Measurements from ENCODE around the gene HUWE1.
"Not testable (repeated sequence)": the region's sequence is repeated elsewhere in the genome, so short reads cannot be mapped to it uniquely, and the experiment has no call there.

HUWE1 gene

GRCh38 chrX:53605004-53605403 is 81.5 kb downstream of the HUWE1 start:
- DNase-seq (ENCODE audit: low read depth), result no peak

GRCh38 chrX:53599781-53600396 is 86.6 kb downstream of the HUWE1 start:
- DNase-seq (ENCODE audit: low read depth), result no peak

GRCh38 chrX:53598169-53598568 is 88.3 kb downstream of the HUWE1 start:
- DNase-seq (ENCODE audit: low read depth), result no peak

- DNase-seq (ENCODE audit: low read depth), result no peak
These were observed 91.2 kb downstream of the HUWE1 start for GRCh38 chrX:53595266-53595810.

GRCh38 chrX:53594354-53594753 is 92.2 kb downstream of the HUWE1 start:
- DNase-seq (ENCODE audit: low read depth), result no peak

GRCh38 chrX:53587795-53588420 is 98.6 kb downstream of the HUWE1 start:
- no peak for DNase-seq (ENCODE audit: low read depth)

- DNase-seq (ENCODE audit: low read depth), result no peak
These were observed 101.6 kb downstream of the HUWE1 start for GRCh38 chrX:53584891-53585290.

GRCh38 chrX:53583571-53583970 is 102.9 kb downstream of the HUWE1 start:
- no peak for DNase-seq (ENCODE audit: low read depth)

GRCh38 chrX:53580742-53581504 is 105.6 kb downstream of the HUWE1 start:
- DNase-seq (ENCODE audit: low read depth), result no peak

- no peak for DNase-seq (ENCODE audit: low read depth)
These were observed 115.0 kb downstream of the HUWE1 start for GRCh38 chrX:53571494-53571893.

GRCh38 chrX:53563324-53563723 is 123.2 kb downstream of the HUWE1 start:
- DNase-seq (ENCODE audit: low read depth), result no peak

- no peak for DNase-seq (ENCODE audit: low read depth)
These were observed 124.6 kb downstream of the HUWE1 start for GRCh38 chrX:53561912-53562311.

GRCh38 chrX:53558646-53559045 is 127.9 kb downstream of the HUWE1 start:
- no peak for DNase-seq (ENCODE audit: low read depth)

GRCh38 chrX:53556868-53557267 is 129.7 kb downstream of the HUWE1 start:
- no peak for DNase-seq (ENCODE audit: low read depth)

- no peak for DNase-seq (ENCODE audit: low read depth)
These were observed 135.6 kb downstream of the HUWE1 start for GRCh38 chrX:53550756-53551463.

- no peak for DNase-seq (ENCODE audit: low read depth)
These were observed 138.9 kb downstream of the HUWE1 start for GRCh38 chrX:53547668-53548067.

- no peak for DNase-seq (ENCODE audit: low read depth)
These were observed 141.6 kb downstream of the HUWE1 start for GRCh38 chrX:53544936-53545335.

- no peak for DNase-seq (ENCODE audit: low read depth)
These were observed 147.7 kb downstream of the HUWE1 start for GRCh38 chrX:53538781-53539180.

GRCh38 chrX:53531255-53531966 is 155.1 kb downstream of the HUWE1 start:
- not testable (repeated sequence) for DNase-seq (ENCODE audit: low read depth)

GRCh38 chrX:53526999-53527398 is 159.5 kb downstream of the HUWE1 start:
- no peak for DNase-seq (ENCODE audit: low read depth)

GRCh38 chrX:53511322-53511721 is 175.2 kb downstream of the HUWE1 start:
- DNase-seq (ENCODE audit: low read depth), result no peak

- not testable (repeated sequence) for DNase-seq (ENCODE audit: low read depth)
These were observed 182.5 kb downstream of the HUWE1 start for GRCh38 chrX:53504035-53504434.
